Kidney epithelial cell (primary cell): Measurements from ENCODE around the gene FARP1. TPM values are rescaled to one million over a fixed set of nuclear protein-coding genes. Genes with fewer than 3 reads are reported as not detected.

Experiments used
- DNase-seq: peaks from one replicate; pipeline ENCODE4 v3.0.0-alpha.2; 2010; ENCODE audit warnings: low read depth
- H3K27me3 ChIP-seq: 2 replicates; pipeline ENCODE4 v1.6.0; 2011; ENCODE audit warnings: low read length; ENCODE audit not compliant: control insufficient read depth, insufficient read depth
- H3K36me3 ChIP-seq: 2 replicates; pipeline ENCODE4 v1.5.1; 2011; ENCODE audit warnings: low read length; ENCODE audit not compliant: control insufficient read depth, insufficient read depth
- H3K4me3 ChIP-seq: 2 replicates; pipeline ENCODE4 v1.5.1; 2011; ENCODE audit warnings: low read depth, mild to moderate bottlenecking, control low read depth, low read length
- total RNA-seq: library from RNA; depleted of rRNA; stranded (reverse); fragments of >200 nt; gene quantifications from 2 replicates; pipeline ENCODE4 v1.2.3, GENCODE V29; 2015
- TF ChIP-seq, protein P1 (sequence below): IDR thresholded peaks from 2 replicates; pipeline ENCODE4 v1.5.1; 2011; ENCODE audit warnings: mild to moderate bottlenecking, moderate library complexity, low read length, control low read depth, inconsistent platforms; ENCODE audit not compliant: insufficient read depth, poor library complexity, severe bottlenecking

Gene FARP1
- total RNA-seq, 1 donor from 2014 or later: 135 TPM

DNA sequence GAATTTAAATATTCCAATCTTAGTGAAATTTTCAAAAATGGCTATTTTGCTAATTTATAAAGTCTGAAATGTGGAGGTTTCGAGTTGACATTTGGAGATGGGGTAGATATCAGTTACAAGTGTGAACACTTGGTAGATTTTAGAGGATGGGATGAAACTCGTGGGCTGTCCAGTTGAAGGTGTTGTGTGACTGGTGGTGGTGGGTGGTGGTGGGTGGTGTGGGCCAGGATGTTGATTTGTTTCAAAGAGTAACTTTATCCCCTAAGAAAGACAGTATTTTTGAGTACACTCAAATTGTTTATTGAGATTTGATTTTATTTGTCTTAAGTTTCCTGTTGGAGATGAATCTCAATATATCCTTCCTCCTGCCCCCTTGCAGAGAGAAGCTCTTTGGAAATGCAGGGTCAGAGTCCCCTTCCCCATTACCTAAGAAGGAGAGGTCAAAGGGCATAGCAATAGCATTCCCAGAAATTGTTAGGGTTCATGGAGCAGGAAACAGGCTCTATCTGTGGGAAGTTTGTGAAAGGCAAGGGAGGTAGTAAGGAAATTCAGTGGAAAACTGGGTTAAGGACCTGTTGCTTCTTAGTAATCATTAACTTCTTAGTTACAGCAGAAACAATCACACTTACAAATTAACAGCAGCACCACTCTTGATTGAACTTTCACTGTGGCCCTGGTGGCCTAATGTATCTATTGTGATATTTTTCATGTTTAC is 167.7 kb downstream of the FARP1 start:
- no peak for DNase-seq
- Histone ChIP-seq H3K27me3 (no peaks in the 10 kb centered on the region), H3K4me3 (no peak overlapping the region), H3K36me3 (no peaks in the 10 kb centered on the region)
- TF ChIP-seq, protein P1, sequence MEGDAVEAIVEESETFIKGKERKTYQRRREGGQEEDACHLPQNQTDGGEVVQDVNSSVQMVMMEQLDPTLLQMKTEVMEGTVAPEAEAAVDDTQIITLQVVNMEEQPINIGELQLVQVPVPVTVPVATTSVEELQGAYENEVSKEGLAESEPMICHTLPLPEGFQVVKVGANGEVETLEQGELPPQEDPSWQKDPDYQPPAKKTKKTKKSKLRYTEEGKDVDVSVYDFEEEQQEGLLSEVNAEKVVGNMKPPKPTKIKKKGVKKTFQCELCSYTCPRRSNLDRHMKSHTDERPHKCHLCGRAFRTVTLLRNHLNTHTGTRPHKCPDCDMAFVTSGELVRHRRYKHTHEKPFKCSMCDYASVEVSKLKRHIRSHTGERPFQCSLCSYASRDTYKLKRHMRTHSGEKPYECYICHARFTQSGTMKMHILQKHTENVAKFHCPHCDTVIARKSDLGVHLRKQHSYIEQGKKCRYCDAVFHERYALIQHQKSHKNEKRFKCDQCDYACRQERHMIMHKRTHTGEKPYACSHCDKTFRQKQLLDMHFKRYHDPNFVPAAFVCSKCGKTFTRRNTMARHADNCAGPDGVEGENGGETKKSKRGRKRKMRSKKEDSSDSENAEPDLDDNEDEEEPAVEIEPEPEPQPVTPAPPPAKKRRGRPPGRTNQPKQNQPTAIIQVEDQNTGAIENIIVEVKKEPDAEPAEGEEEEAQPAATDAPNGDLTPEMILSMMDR: no peak

DNA sequence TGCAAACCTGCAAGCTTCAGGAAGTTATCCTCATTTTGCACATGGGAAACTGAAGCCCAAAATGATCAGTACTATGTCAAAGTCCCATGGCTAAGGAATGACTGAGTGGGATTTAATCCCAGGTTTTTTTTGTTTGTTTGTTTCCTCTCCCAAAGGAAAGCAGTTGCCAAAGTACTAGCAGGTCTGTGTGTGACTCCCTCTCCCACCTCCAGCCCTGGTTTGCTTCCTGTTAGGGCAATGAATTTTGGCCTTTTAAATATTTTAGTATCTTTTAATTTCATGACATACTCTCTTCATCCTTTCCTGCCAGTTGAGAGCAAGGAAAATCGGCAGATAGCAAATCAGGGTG is 168.3 kb downstream of the FARP1 start:
- TF ChIP-seq, protein P1: no peak
- no peaks in the 10 kb centered on the region for H3K27me3 ChIP-seq

GRCh38 chr13:98312606-98313005 is 169.7 kb downstream of the FARP1 start:
- Histone ChIP-seq H3K27me3 (no peaks in the 10 kb centered on the region), H3K36me3 (no peaks in the 10 kb centered on the region), H3K4me3 (no peak overlapping the region)
- TF ChIP-seq, protein P1: no peak
- no peak for DNase-seq

More for the DNA sequence above, 168.3 kb downstream of the FARP1 start:
- no peak for DNase-seq
- Histone ChIP-seq H3K36me3 (no peaks in the 10 kb centered on the region), H3K4me3 (no peak overlapping the region)

GRCh38 chr13:98313023-98313921 is 170.4 kb downstream of the FARP1 start:
- Histone ChIP-seq H3K4me3 (no peak overlapping the region), H3K27me3 (no peaks in the 10 kb centered on the region), H3K36me3 (no peaks in the 10 kb centered on the region)
- no peak for DNase-seq
- TF ChIP-seq, protein P1: no peak

DNA sequence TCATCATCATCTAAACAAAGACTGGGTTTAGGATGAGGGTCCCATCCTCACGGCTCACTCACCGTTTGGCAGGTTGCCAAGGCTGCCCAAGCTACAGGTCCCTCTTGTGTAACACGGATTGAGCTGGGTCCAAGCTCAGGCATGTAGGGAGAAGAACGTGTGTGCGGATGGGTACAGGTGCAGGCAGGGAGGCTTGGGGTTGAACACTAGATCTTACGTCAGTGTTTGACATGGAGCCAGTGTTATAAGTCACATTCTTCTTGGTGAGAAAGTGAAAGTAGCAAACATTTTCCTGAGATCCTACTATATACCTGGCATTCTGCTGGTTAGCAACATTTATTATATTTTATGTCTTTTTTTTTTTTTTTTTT is 171.0 kb downstream of the FARP1 start:
- DNase-seq: no peak
- H3K36me3 ChIP-seq: no peaks in the 10 kb centered on the region
- no peaks in the 10 kb centered on the region for H3K27me3 ChIP-seq
- no peak overlapping the region for H3K4me3 ChIP-seq
- TF ChIP-seq, protein P1: no peak

DNA sequence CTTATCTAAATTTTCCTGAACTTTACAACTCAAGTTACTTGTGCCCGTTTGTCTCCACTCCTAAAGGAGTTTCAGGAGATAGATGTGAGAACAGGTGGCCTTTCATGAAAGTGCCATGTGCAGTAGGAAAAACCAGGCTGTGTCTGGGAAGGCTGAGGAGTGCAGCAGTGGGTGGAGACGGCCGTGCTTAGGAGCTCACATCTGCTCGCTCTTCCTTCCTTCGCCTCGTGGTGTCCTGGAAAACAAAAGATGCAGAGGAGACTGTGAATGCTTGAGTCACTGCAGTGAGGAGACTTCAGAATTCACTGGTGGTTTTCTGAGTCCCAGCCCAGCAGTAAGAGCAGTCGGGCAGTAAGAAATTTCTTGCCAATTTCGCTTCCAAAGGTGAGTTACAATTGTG is 172.6 kb downstream of the FARP1 start:
- Histone ChIP-seq H3K36me3 (no peaks in the 10 kb centered on the region), H3K27me3 (no peaks in the 10 kb centered on the region), H3K4me3 (no peak overlapping the region)
- DNase-seq: peak; percentile 53
- TF ChIP-seq, protein P1: peak; percentile 11
